Stimulated activated CD8-positive, alpha-beta memory T cell treated with anti-CD3 and anti-CD28 coated beads, Interleukin-4, amount 100 ng/mL, for 1 hour (primary cell): ENCODE measurements around the gene SELPLG.
"Not testable (repeated sequence)": the region's sequence is repeated elsewhere in the genome, so short reads cannot be mapped to it uniquely, and the experiment has no call there.

Experiments
- DNase-seq, 2 donors: peaks; one replicate each; pipeline ENCODE4 v3.0.0-alpha.2; 2020; ENCODE audit warnings: low read depth in 2 of 2, low spot score in 1 of 2

SELPLG gene

GRCh38 chr12:108633534-108634248, at the start of gene SELPLG:
Gene SELPLG, minus strand, starts transcription at chr12:108633894. Its CDS starts 9,587 bp downstream, at chr12:108624307.
- DNase-seq = peak; percentile 61 to 67

GRCh38 chr12:108681317-108681716, 47.6 kb upstream of the SELPLG start:
- no peak for DNase-seq

GRCh38 chr12:108679106-108679681, 45.5 kb upstream of the SELPLG start:
- DNase-seq = no peak

GRCh38 chr12:108678104-108678730, 44.5 kb upstream of the SELPLG start:
- DNase-seq = no peak

GRCh38 chr12:108677381-108677780, 43.7 kb upstream of the SELPLG start:
- DNase-seq = no peak

GRCh38 chr12:108676707-108677106, 43.0 kb upstream of the SELPLG start:
- DNase-seq = no peak

GRCh38 chr12:108675792-108676191, 42.1 kb upstream of the SELPLG start:
- DNase-seq = no peak

- no peak for DNase-seq
Measured at GRCh38 chr12:108672054-108672453, 38.4 kb upstream of the SELPLG start.

GRCh38 chr12:108671110-108671509, 37.4 kb upstream of the SELPLG start:
- DNase-seq = no peak

- no peak for DNase-seq
Measured at GRCh38 chr12:108670066-108670631, 36.5 kb upstream of the SELPLG start.

- DNase-seq = no peak
Measured at GRCh38 chr12:108668542-108668941, 34.8 kb upstream of the SELPLG start.

GRCh38 chr12:108668063-108668462, 34.4 kb upstream of the SELPLG start:
- DNase-seq = no peak

GRCh38 chr12:108667349-108667748, 33.7 kb upstream of the SELPLG start:
- DNase-seq = no peak

GRCh38 chr12:108666401-108666881, 32.7 kb upstream of the SELPLG start:
- no peak for DNase-seq

- no peak for DNase-seq
Measured at GRCh38 chr12:108665608-108666202, 32.0 kb upstream of the SELPLG start.

- DNase-seq = peak; percentile 62 to 69
Measured at GRCh38 chr12:108664338-108665258, 30.9 kb upstream of the SELPLG start.

GRCh38 chr12:108663324-108664015, 29.8 kb upstream of the SELPLG start:
- no peak for DNase-seq

- DNase-seq = not testable (repeated sequence)
Measured at GRCh38 chr12:108658115-108658514, 24.4 kb upstream of the SELPLG start.

GRCh38 chr12:108657130-108657745, 23.5 kb upstream of the SELPLG start:
- no peak for DNase-seq
